Stimulated activated CD8-positive, alpha-beta memory T cell treated with anti-CD3 and anti-CD28 coated beads, Interleukin-15, amount 100 ng/mL, for 24 hours (primary cell): Measurements from ENCODE around the gene PPP2R2D.
"Not testable (repeated sequence)": the region's sequence is repeated elsewhere in the genome, so short reads cannot be mapped to it uniquely, and the experiment has no call there.

Experiments
- DNase-seq: peaks from one replicate; pipeline ENCODE4 v3.0.0-alpha.2; 2020; ENCODE audit warnings: low read depth

The PPP2R2D gene

DNA sequence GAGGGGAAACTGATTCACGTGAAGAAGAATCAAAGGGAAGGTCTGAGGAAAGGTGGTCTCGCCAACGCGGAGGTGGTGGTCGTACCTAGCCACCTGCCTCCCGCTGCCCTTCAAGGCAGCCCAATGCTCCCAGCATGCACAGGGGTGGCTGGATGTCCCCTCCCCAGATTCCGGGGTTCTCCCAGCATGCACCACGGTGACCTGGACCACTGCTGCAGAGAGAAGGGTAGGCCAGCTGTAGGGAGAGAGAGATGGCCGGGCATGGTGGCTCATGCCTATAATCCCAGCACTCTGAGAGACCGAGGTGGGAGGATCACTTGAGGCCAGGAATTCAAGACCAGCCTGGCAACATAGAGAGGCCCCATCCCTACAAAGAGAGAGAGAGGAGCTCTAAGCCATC lies 32.4 kb upstream of the PPP2R2D start:
- no peak for DNase-seq

DNA sequence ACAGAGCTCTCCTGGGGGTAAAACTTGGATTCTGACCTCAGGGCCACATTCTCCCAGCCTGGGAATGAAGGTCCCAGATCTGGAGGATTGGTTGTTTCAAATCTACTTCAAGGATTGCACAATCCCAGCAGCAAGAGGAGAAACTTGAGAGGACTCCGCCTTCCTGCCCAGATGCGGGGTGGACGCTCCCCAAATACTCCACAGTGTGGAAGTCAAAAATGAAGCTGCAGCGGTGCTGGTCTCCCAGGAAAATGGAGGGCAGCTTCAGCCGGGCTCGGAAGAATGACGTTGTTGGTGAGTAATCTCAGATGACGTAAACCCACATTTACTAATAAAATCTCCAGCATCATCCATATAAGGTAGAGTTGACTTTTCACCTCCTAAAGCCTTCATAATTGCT lies 31.5 kb upstream of the PPP2R2D start:
- no peak for DNase-seq

DNA sequence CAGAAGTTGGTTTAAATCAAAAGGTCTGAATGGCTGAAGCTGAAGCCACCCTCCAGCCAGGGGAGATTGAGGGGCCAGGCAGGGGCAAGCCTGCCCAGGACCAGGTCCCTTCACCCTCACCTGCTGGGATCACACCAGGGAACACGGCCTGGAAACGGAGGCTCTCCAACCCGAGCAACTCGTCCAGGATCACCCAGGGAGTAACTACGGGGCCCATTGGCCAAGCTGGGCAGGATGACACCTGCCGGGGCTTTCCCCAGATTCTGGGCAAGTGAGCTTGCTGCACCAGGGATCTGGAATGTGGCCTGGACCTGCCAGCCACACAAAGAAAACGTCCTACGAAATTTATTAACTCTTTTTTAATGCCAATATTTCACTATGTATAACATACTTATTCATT lies 30.4 kb upstream of the PPP2R2D start:
- DNase-seq = no peak

DNA sequence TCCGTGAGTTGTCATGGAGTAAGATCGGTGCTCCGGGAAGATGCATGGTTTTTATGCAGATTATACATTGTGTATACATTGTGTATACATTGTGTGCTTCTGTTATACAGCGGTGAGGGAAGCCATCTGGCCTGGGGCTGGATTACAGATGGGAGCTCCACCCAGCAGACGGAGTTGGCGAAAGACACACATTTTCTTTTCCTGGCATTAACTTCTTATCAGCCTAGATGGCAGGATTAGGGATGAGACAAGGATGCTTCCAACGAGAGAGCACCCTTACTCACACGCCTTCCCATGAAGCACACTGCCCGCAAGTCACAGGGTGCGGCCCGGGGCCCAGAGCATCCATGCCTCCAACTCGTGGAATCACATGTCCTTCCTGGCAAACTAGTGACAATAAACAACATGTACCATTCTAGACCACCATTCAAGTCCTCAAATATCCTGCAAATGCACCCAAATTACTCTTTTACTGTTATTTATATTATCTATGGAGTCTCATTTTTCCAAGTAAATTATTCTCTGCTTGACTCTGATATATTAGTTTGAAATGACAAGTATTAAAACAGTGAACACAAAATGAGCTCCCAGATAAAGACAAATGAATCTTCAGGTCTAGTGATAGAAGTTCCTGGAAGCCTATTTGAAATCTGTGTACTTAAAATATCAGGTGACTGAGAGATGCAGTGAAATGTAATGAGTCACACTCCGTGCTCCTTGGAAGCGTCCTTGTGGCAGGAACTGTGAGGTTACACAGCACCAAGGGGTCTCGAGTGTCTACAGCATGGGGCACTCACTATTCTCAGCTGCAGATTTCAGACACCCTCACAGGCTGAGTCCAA lies 29.8 kb upstream of the PPP2R2D start:
- DNase-seq = no peak

DNA sequence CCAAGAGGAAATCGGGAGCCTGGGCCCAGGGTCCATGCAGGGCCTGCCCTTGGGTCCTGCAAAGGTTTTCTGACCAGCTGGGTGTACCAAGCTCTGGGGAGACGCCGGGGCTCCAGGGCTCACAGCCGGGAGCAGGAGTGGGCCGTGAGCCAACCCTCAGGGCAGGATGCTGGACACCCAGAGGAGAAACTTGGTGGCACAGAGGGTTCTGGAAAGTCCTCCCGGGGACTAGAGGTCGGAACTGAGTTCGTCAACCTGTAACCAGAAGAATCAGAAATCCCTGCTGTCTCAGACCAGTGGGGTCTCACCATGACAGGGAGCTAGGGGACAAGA lies 29.2 kb upstream of the PPP2R2D start:
- no peak for DNase-seq

DNA sequence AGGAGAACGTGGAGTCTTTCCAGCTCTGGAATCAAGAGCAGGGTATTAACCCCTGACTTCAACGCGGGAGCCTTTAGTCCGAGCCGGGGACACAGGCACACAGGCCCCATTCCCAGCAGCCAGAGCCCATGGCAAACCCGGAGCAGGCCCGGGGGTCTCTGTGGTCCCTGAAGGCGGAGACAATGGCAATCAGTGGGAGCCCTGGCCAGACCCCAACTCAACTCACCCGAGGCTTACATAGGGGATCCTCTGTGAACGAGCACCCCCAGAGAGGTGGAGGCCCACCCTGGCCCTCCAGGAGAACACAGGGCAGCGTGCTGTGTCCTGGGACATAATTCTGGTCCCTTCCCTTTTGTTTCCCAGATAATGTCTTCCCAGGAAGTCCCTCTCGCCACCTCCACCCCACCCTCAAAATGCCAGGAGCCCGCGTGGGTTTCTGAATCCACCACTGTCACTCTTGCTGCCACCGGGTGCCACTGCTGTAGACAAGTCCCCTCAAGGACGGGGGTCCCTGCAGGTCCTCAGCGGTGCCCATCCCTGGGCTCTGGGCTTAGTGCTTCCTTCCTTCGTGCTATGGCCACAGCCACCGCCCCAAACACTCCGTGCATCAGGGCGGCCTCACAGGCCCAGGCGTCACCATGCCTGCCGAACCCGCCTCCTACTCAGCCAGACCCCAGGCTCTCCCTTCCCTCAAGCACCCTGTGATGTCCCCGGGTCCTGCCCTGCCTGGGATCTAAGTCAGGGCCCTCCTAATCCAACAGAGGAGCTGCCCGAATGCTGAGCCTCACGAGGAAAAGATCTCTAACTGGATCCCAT lies 28.6 kb upstream of the PPP2R2D start:
- DNase-seq = no peak

DNA sequence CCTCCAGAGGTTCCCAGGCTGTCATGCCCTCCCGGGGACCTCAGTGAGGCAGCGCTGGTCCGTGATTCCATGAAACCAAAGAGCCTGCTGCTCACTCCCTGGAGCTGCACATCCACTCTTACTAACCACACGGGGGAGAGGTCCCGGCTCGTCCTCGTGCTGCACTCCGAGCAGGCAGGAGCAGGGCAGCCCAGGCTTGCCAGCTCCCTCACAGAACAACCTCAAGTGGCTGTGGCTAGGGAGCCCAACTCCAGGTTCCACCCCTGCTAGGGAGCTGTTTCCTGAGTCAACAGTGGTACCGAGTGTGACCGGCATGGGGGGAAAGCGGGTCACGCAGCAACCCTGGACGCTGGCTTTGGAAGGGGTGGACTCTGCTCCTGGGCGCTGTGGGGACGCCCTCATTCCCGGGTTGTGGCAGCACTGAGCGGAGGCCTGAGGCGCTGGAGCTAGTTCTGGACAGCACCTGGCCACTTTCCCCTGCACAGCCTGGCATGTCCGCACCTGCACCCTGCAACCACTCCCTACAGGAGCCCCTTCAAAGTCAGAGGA lies 27.9 kb upstream of the PPP2R2D start:
- DNase-seq = no peak

DNA sequence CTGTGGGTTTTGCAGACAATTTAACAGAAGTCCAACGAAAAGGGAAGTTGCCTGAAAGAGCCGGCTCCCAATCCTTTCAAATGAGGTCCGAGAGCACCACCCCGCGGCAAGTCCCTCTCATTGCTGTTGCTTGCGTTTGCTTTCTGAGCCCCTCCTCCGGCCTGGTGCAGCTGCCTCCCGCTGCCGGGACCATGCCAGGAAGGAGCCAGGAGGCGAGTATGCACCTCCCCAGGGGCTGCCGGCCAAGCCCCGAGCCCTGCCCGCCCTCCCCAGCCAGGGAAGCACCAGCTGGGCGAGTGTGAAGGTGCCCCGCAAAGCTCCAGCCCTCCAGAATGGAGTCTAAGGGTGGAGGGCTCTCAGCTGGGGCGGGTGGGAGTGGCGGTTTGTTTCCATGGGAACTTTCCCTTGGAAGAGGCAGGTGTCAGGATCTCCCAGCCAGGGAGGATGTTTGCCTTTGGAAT lies 25.8 kb upstream of the PPP2R2D start:
- DNase-seq = no peak

DNA sequence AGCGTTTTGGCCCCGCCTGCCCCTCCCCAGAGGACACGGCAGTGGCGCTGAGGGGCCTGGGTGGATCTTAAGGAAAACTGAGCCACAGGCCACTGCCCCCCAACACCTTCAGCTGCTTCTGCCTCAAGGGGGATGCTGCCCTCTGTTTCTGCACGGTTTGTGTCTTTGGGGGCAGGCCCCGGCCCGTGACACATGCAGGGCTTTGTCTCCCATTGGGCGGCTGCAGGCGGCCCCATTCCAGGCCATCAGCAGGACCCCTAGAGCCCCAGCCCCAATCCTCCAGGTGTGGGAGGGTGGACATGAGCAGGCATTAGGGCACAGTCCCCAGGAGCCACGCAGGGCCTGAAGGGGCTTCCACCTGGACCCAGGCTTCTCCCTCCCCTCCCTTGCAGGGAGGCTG lies 25.3 kb upstream of the PPP2R2D start:
- no peak for DNase-seq

DNA sequence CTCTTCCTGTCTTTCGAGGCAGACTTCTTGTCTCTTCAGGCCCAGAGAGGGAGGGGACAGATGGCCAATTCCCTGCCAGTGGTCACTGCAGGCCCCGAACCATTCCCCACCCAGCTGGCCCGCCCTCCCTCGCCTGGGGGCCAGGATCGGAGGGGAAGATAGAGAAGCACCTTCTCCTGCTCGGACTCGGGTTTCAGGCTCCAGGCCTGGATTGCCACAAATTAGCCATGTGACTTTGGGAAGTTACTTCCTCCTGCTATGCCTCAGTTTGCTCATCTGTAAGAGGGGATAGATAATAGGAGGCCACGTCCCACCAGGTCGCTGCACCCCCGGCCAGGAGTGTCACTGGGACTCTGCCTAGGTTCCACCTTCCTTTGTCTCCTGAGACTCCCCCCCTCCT lies 24.8 kb upstream of the PPP2R2D start:
- DNase-seq = no peak

DNA sequence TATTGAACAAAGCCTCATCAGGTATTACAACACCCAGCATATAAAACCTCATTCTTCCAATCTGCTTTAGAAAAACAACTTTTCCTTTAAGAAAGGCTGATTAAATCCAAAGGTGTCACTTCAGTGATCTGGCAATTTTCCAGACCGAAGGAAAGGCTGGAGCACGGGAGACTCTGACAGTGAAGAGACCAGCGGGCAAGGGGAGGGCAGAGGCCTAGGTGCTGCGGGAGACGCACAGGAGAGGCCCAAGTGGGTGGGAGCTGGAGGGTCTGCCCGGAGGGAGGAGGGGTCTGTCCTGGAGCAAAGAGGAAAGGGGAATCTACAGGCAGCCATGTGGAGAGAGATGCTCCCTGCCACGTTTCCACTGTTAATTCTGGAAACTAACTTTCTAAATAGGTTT lies 24.3 kb upstream of the PPP2R2D start:
- no peak for DNase-seq

DNA sequence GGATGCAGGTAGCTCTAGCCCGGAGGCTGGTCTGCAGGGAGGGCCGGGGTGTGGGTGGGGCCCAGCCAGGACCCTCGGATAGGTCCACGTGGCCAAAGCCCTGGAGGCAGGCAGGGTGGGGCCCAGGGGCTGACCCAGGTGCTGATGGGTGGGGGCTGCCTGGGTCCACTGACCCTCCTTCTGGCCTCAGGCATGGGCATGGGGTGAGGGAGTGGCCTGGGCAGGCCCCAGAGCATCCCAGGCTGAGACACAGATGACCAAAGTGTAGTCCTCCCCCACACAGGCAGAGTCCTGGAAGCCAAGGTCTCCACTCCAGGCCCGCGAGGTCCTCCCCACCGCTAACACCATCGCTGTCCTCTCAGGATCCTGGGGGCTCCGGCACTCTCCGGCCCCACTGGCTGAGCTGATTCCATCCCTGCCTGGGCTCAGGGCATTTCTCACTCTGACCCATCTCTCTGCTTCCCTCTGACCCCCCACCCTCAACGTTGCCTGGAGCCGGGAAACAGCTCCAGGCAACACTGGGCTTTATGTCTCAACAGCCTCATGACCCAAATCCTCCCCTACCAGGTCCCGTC lies 20.7 kb upstream of the PPP2R2D start:
- DNase-seq = no peak

DNA sequence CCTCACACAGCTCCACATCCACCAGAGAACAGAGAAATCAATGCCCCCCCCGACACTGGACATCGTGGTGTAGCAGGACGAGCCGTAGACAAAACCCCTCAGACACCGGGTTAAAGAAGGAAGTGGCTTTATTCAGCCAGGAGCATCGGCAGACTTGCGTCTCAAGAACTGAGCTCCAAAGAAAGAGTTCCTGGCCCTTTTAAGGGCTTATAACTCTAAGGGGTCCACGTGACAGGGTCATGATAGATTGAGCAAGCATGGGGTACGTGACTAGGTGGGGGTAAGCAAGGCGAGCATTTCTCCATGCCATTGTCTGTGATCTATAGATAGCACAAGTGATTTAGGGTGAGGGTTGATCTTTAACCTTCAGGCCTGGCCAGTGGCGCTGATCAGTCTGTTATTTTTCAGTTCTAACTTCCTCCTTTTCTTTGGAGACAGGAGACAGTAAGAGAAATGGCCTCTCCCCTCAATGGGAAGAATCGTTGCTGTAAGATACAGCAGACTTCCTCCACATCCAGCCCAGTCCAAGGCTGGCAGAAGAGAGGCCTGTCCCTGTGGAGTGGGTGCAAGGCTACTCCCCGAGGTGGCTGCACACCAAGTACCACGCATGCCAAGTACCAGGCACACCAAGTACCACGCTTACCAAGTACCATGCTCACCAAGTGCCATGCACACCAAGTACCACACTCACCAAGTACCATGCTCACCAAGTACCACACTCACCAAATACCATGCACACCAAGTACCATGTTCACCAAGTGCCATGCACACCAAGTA lies 19.5 kb upstream of the PPP2R2D start:
- no peak for DNase-seq

DNA sequence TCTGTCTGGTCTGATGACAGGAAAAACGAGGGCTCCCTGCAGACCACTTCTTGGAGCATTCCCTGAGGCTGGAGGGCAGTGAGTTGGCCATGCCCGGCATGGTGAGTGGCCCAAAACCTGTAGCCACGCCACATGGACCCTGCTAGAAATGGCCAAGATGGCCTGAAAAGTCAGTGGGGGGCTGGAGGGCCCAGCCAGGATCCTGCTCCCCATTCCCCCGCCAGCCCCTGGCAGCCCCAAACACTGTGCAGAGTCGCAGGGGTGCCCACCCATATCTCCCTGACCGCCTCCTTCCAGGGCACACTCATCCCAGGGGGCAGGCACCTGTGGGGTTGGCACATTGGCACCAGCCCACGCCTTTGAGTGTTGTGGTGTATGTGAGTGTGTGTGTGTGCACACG lies 18.7 kb upstream of the PPP2R2D start:
- DNase-seq = no peak

DNA sequence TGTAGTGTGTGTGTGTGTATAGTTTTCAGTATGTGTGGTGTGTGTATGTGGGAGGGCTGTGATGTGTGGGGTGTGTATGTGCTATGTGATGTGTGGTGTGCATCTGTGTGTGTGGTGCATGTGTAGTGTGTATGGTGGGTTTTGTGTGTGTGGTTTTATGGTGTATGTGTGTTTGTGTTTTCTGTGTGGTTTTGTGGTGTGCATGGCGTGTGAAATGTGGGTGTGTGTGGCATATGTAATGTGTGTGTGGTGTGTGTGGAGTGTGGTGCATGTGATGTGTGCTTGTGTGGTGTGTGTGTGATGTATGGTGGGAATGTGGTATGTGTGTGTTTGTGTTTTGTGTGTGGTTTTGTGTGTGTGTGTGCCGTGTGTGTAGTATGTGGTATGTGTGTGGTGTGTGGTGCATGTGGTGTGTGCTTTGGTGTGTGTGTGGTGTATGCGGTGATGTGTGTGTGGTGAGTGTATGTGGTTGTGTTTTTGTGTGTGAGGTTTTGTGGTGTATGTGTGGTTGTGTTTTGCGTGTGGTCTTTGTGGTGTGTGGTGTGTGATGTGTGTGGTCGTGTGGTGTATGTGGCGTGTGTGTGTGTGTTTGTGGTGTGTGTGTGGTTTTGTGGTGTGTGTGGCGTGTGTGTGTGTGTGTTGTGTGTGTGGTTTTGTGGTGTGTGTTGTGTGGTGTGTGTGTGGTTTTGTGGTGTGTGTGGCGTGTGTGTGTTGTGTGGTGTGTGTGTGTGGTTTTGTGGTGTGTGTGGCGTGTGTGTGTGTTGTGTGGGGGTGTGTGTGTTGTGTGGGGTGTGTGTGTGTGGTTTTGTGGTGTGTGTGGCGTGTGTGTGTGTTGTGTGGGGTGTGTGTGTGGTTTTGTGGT lies 18.0 kb upstream of the PPP2R2D start:
- no peak for DNase-seq

DNA sequence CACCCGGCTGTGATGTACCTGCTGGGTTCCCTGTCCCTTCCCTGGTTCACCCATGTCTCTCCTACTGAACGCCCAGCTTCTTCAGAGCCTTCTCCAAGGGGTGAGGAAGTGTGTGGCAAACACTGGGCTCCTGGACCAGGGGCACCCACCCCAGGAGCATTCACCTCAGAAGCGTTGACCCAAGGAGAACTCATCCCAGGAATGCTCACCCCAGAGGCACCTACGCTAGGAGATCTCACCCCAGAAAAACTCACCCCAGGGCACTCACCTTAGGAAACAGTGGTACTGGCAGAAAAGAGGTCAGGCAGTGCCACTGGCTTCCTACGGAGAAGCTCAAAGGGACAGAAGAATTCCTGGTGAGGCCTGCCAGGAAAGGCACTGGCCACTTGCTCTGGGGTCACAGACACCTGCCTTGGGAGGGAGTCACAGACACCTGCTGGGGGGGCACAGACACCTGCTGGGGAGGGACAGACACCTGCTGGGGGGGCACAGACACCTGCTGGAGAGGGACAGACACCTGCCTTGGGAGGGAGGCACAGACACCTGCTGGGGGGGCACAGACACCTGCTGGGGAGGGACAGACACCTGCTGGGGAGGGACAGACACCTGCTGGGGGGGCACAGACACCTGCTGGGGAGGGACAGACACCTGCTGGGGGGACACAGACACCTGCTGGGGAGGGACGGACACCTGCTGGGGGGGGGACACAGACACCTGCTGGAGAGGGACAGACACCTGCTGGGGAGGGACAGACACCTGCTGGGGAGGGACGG lies 17.0 kb upstream of the PPP2R2D start:
- not testable (repeated sequence) for DNase-seq

DNA sequence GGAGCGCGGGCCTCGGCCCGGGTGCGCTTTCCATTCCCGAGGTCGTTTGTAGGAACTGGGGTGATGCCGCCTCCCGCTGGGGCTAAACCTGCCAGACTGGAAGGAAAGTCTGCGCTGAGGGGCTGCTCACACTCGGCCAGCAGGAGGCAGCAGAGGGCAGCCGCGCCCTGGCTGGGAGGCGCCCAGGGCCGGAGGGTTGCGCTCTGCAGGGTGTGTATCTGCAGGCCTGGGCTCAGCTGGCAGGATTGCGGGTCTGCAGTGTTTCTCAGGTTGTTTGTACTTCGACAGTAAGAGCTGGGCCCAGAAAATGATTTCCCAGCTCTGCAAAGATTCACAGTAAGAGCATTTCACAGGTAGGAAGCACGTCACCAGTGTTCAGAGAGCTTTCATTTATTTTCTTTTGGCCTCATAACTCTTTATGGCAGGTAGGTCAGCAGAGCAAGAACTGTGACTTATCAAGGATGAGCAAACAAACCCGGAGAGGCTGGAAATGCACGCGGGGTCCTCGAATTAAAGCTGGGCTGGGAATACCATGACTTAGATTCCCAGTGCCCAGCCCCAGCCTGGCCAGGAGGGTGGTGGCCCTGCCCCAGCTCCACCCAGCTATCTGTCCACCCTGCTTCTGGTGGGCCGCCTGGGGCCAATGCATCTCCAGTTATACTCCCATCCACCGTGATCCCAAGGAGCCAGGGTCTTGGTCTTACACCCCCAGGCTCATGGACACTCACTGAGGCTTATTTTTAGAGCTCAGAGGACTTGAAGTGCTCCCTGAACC lies 15.2 kb upstream of the PPP2R2D start:
- peak; percentile 82 for DNase-seq

DNA sequence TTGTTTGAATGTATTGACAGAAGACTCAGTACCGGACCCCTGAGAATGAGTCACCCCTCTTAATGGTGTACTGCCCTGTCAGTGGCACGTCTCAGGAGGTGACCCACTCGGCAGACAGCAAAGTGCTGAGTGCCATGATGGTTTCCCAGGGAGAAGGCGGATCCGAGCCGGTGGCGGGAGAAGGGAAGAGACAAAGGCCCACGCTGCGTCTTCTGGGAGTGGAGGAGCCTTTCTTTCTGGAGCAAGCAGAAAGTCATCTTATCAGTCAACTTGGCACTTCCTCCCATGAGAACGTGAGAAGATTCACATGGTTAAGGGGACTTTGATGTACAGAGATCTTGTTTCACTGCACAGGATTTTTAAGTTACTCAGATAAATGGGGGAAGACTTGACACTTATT lies 14.6 kb upstream of the PPP2R2D start:
- no peak for DNase-seq

DNA sequence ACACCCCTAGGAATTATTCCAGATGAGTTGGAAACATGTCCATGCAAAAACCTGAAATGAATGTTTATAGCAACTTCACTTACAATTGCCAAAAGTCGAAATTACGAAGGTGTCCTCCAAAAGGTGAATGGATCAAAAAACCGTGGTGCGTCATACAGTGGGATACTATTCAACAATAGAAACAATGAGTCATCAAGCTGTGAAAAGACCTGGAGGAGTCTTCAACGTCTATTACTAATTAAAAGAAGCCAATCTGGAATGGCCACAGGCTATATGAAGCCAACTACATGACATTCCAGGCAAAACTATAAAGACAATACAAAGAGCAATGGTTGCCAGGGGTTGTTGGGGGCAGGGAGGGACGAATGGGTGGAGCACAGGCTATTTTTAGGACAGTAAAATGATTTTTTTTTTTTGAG lies 12.6 kb upstream of the PPP2R2D start:
- DNase-seq = no peak
